Gastroesophageal sphincter (tissue), 4 donors: ENCODE measurements around the gene EPAS1. TPM values are rescaled to one million over a fixed set of nuclear protein-coding genes. Genes with fewer than 3 reads are reported as not detected.

Experiments
- ATAC-seq: fragments of 150-250 bp; one replicate; pipeline ENCODE4 v1.9.1; 2016; ENCODE audit warnings: mild to moderate bottlenecking, moderate library complexity
- H3K27ac ChIP-seq, 4 donors: fragments of 200-600 bp; sonication (generic) in 3 of 4; 1 replicate in 3 of 4; 2 replicates in 1 of 4; pipeline ENCODE4 v1.5.1; 2016 to 2019
- H3K27me3 ChIP-seq: fragments of 200-600 bp; sonication (generic); one replicate; pipeline ENCODE4 v1.5.1; 2019
- H3K36me3 ChIP-seq, 2 donors: fragments of 200-600 bp; sonication (generic); one replicate each; pipeline ENCODE4 v1.5.1; 2019; ENCODE audit warnings: control low read depth in 1 of 2
- H3K4me1 ChIP-seq, 3 donors: fragments of 200-600 bp; sonication (generic); 1 replicate in 2 of 3; 2 replicates in 1 of 3; pipeline ENCODE4 v1.5.1; 2016 to 2019; ENCODE audit warnings: control low read depth in 2 of 3
- H3K4me3 ChIP-seq, 2 donors: fragments of 200-600 bp; sonication (generic); one replicate each; pipeline ENCODE4 v1.5.1; 2019; ENCODE audit warnings: mild to moderate bottlenecking in 1 of 2, moderate library complexity in 1 of 2
- H3K9me3 ChIP-seq, 3 donors: fragments of 200-600 bp; sonication (generic); one replicate each; pipeline ENCODE4 v1.5.1; 2017 to 2019; ENCODE audit warnings: control low read depth in 2 of 3
- CTCF ChIP-seq, 4 experiments: fragments of 200-600 bp in 2 of 4; fragments of 450-650 bp in 2 of 4; sonication (generic) in 1 of 4; IDR thresholded peaks; one replicate each; pipeline ENCODE4 v1.5.1; 2017 to 2019; ENCODE audit warnings: antibody characterized with exemption in 4 of 4, mild to moderate bottlenecking in 2 of 4, moderate library complexity in 2 of 4
- EP300 ChIP-seq: sonication (generic); formaldehyde crosslinking; IDR thresholded peaks from one replicate; pipeline ENCODE4 v1.6.1; 2017; ENCODE audit warnings: antibody characterized with exemption, mild to moderate bottlenecking
- POLR2A ChIP-seq, 2 donors: fragments of 450-650 bp; IDR thresholded peaks; one replicate each; pipeline ENCODE4 v1.6.1; 2017; ENCODE audit warnings: antibody characterized with exemption in 2 of 2, mild to moderate bottlenecking in 2 of 2, moderate library complexity in 1 of 2
- POLR2AphosphoS5 ChIP-seq: sonication (generic); formaldehyde crosslinking; IDR thresholded peaks from one replicate; pipeline ENCODE4 v1.6.1; 2017; ENCODE audit warnings: antibody characterized with exemption
- WGBS, 2 donors: methylation state at CpG; one replicate each; pipeline ENCODE4 v1.1.5; 2018; ENCODE audit warnings: low coverage in 1 of 2; 5-methylcytosine and 5-hydroxymethylcytosine counted together
- total RNA-seq, 4 donors: library from RNA; depleted of rRNA; stranded (reverse); fragments of >200 nt; gene quantifications; one replicate each; pipeline ENCODE4 v1.1.0, GENCODE V29; 2016

The EPAS1 gene
- total RNA-seq, 4 donors from 2014 or later, result 101 to 152 (median 131) TPM

- Histone ChIP-seq H3K4me1 (peaks cover 0 to 21% (median 0%) of the 10 kb centered on the region in 3 donors), H3K4me3 (no peak overlapping the region), H3K9me3 (no peaks in the 10 kb centered on the region), H3K27me3 (no peaks in the 10 kb centered on the region), H3K36me3 (no peaks in the 10 kb centered on the region), H3K27ac (no peak overlapping the region)
- TF ChIP-seq EP300, result no peak
- no peak for TF ChIP-seq POLR2AphosphoS5
- no peak for TF ChIP-seq CTCF (IDR thresholded peaks at IDR 0.05)
- no peak for TF ChIP-seq POLR2A (IDR thresholded peaks at IDR 0.05)
- ATAC-seq, result no peak
- WGBS, 2 donors, result 43 to 50% methylated on average over 2 of the region's 4 CpGs
Observed at GRCh38 chr2:46254474-46254873, 42.7 kb upstream of the EPAS1 start.

GRCh38 chr2:46256563-46257142 is 40.6 kb upstream of the EPAS1 start:
- Histone ChIP-seq H3K27me3 (no peaks in the 10 kb centered on the region), H3K36me3 (no peaks in the 10 kb centered on the region), H3K4me3 (no peak overlapping the region), H3K9me3 (no peaks in the 10 kb centered on the region), H3K4me1 (peaks cover 0 to 23% (median 0%) of the 10 kb centered on the region in 3 donors), H3K27ac (peak overlapping the region in 2 of 4 donors; percentile 11 to 16)
- 68 to 90% methylated on average over 5 of the region's 5 CpGs for WGBS, 2 donors
- no peak for ATAC-seq
- TF ChIP-seq POLR2AphosphoS5 (no peak), POLR2A (IDR thresholded peaks at IDR 0.05) (no peak), EP300 (no peak), CTCF (IDR thresholded peaks at IDR 0.05) (no peak)

- Histone ChIP-seq H3K4me3 (no peak overlapping the region), H3K27ac (peak overlapping the region in 1 of 4 donors; percentile 11), H3K4me1 (peaks cover 0 to 20% (median 0%) of the 10 kb centered on the region in 3 donors), H3K9me3 (no peaks in the 10 kb centered on the region), H3K27me3 (no peaks in the 10 kb centered on the region), H3K36me3 (no peaks in the 10 kb centered on the region)
- TF ChIP-seq CTCF (IDR thresholded peaks at IDR 0.05) (no peak), EP300 (no peak), POLR2A (IDR thresholded peaks at IDR 0.05) (no peak), POLR2AphosphoS5 (no peak)
- 47 to 67% methylated on average over 4 of the region's 4 CpGs for WGBS, 2 donors
- peak; percentile 54 for ATAC-seq
Observed at GRCh38 chr2:46257476-46257875, 39.7 kb upstream of the EPAS1 start.

- no peaks in the 10 kb centered on the region for H3K9me3 ChIP-seq
- peaks cover 0 to 15% (median 0%) of the 10 kb centered on the region in 3 donors for H3K4me1 ChIP-seq
- TF ChIP-seq CTCF (IDR thresholded peaks at IDR 0.05) (no peak), POLR2A (IDR thresholded peaks at IDR 0.05) (no peak), EP300 (no peak), POLR2AphosphoS5 (no peak)
- H3K4me3 ChIP-seq, result no peak overlapping the region
- H3K27me3 ChIP-seq, result no peaks in the 10 kb centered on the region
- no peak overlapping the region for H3K27ac ChIP-seq
- H3K36me3 ChIP-seq, result no peaks in the 10 kb centered on the region
- 50 to 78% methylated on average over 5 of the region's 5 CpGs for WGBS, 2 donors
- no peak for ATAC-seq
Observed at GRCh38 chr2:46257980-46258379, 39.2 kb upstream of the EPAS1 start.
